Activated CD4-positive, alpha-beta T cell treated with anti-CD3 and anti-CD28 coated beads, Interleukin-2, amount 50 U/mL, for 24 hours (primary cell): ENCODE data around the gene PGM3.
A peak's percentile ranks its signal among the peaks of the same experiment; 100 is the strongest.
"Not testable (repeated sequence)": the region's sequence is repeated elsewhere in the genome, so short reads cannot be mapped to it uniquely, and the experiment has no call there.

Experiments
- DNase-seq, 2 donors: peaks; one replicate each; pipeline ENCODE4 v3.0.0-alpha.2; 2020; ENCODE audit warnings: low read depth in 1 of 2, low spot score in 1 of 2

Gene PGM3, protein sequence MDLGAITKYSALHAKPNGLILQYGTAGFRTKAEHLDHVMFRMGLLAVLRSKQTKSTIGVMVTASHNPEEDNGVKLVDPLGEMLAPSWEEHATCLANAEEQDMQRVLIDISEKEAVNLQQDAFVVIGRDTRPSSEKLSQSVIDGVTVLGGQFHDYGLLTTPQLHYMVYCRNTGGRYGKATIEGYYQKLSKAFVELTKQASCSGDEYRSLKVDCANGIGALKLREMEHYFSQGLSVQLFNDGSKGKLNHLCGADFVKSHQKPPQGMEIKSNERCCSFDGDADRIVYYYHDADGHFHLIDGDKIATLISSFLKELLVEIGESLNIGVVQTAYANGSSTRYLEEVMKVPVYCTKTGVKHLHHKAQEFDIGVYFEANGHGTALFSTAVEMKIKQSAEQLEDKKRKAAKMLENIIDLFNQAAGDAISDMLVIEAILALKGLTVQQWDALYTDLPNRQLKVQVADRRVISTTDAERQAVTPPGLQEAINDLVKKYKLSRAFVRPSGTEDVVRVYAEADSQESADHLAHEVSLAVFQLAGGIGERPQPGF

DNA sequence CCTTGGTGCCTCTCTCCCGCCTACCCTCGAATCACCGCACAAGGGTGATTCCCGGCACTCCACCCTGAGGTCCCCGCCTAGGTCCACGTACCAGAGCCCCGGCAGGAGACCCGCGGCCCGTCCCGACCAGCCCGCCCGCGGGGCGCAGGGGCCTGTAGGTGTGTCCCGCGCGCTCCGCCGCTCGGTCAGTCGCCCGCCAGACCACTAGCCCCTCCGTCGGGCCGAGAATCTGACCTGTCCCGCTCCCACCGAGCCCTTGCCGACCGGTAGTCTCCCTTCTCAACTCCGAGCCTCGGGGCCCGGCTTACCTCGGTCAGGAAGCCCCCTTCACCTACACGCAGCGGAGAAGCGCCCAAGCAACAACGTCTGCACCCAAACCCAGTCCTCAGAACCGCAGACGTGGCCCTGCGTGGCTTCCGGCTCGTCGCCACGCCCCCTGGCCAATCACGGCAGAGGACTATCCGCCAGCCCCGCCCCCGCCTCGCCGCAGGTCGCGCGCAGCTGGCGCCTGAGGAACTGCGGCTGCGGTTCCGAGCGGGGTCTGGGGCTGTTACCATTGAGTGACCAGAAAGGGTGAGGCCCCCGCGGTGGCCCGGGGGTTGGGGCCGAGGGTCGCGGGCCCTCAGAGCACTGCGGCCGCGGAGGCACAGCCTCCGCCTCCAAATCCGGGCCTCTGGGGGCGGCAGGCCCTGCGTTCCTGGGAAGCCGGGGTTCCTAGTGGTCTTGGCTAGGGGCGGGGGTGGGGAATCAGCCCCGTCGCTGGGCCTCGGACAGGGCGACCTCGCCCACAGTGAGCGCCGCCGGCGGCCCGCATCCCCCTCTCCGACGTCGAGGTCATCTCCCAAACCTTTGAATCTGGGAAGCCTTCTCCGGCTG, at the start of gene PGM3, which contains the start of gene RWDD2A:
TSS of gene PGM3 (minus strand) at position 395 of the 876 bp plus-strand sequence. CDS start 2,253 bp downstream, outside the sequence.
TSS of gene RWDD2A (plus strand) at position 487 of the 876 bp plus-strand sequence. CDS start 1,095 bp downstream, outside the sequence.
- DNase-seq = peak; percentile 69 to 78

DNA sequence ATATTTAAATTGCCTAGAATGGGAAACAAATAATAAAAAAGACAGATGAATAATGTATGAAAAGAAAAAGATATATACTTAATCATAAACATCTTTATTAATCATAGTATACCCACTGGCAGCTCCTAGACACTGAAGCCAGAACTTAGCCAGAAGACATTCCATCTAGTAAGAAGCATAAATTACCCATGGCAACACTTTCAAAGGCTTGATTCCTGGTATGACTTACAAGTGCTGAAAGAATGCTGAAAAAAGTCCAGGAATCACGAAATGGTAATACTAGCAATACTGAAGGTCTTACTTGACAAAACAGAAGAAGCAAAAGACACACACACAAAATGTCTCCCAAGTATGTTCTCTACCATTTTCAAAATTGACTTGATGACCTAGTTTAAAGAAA, 38.1 kb upstream of the PGM3 start:
- no peak for DNase-seq

GRCh38 chr6:83226517-83226916, 33.5 kb upstream of the PGM3 start:
- DNase-seq = no peak

DNA sequence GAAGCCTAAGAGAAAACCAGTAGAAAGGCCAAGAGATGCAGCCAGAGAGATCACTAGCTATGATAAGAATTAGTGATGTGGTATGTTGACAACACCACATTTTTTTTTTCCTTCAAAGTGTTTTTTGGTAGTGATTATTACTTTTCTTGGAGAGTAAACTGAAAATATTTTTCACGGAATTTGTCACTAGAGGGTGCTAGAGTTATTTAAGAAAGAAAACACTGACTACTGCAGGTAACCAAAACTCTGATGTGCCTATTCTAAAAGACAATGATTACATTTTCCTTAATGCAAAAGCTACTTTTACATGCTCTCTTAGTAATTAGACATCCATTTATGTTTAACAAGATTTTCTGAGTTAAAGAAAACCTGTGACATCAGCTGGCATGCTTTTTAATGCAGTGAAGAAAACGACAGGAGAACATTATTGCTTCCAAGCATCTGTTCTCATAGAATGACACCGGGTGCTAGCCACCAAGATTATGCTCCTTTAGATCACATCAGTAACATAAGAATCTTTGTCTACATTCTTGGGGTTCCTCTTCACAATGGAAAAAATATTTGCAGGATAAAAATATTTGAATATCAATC, 28.9 kb upstream of the PGM3 start:
- DNase-seq = no peak

DNA sequence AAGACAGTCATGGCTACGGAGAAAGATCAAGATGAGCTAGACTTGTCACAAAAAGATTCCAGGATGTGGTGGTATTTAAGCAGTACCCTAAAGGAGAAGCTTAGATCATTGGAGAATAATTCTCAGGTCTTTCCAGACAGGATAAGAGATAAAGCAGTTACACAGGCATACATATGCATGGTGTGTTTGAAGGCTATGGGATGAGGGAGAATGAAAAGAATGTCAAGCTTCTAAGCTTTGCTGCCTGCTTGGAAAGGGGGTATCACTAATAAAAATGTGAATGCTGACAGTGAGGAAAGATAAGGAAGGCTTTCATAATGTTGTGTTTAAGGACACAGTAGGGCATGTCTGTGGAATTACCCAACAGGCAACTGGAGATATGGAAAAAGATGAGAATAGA, 28.2 kb upstream of the PGM3 start:
- no peak for DNase-seq

GRCh38 chr6:83220121-83220520, 27.1 kb upstream of the PGM3 start:
- no peak for DNase-seq

GRCh38 chr6:83218646-83219045, 25.6 kb upstream of the PGM3 start:
- DNase-seq = no peak

DNA sequence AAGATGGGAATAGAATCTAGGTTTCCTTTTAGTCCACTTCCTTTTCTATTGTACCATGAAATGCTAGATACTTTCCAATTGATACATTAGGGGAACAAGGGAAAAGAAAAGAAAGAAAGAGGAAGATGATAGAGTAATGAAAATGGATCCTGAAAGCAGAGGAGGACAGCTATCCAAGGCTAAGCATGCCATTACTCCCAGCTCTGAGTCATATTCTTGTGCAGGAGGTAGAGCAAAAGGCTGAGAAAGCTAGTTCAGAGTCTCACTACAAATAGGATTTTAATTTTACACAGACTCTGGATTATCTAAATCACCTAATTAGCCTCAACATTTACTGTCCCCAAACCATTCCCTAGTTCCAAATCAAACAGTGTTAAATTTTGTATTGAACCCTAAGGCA, 23.7 kb upstream of the PGM3 start:
- no peak for DNase-seq

- DNase-seq = peak in 1 of 2 donors; percentile 46
These were observed 22.3 kb upstream of the PGM3 start for GRCh38 chr6:83215131-83216047.

DNA sequence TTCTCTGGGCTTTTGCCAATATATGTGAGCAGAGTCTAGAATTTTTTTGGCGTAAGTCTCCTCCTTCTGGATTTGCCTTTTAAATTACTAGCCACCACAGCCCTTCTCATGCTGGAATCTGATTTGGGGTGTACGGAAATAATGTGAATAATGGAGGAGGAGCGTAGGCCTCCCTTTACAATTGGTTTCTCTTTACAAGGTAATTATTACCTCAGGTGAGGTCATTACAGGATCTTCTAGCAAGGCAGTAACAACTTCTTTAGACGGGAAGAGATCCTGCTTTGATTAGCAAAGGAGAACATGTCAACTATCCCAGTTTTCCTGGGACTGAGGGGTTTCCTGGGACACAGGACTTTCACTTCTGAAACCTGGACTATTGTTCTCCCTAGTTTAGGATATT, 9.0 kb upstream of the PGM3 start:
- DNase-seq = no peak

DNA sequence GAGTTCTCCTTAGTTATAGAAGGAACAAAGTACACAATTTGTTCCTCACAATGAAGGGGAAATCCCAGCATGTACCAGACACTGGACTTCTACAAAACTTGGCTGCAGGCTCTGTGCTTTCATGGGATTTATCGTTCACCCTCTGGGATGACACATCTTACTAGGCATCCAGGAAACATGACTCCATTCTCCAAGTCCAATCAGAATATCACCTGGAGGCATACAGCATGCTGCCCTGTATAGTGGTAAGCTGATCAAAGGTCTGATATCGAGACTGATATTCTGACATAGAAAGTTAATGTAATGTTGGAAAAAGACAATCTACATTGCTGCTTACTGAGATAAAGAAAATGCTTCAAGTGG, 6.8 kb upstream of the PGM3 start:
- DNase-seq = no peak

GRCh38 chr6:83199173-83199862, 6.3 kb upstream of the PGM3 start:
- DNase-seq = no peak

GRCh38 chr6:83198486-83199172, 5.6 kb upstream of the PGM3 start:
- no peak for DNase-seq

GRCh38 chr6:83193747-83194566, 892 bp upstream of the PGM3 start:
- DNase-seq = no peak

GRCh38 chr6:83192456-83192855, 609 bp downstream of the PGM3 start:
- no peak for DNase-seq

DNA sequence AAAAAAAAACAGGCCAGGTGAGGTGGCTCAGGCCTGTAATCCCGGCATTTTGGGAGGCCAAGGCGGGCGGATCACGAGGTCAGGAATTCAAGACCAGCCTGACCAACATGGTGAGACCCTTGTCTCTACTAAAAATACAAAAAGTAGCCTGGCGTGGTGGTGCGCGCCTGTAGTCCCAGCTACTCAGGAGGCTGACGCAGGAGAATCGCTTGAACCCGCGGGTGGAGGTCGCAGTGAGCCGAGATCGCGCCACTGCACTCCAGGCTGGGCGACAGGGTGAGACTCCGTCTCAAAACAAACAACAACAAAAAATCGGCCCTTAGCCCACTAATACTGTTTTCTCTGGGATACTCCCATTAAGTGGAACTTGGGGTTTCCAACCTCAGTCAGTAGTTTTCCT, 1.1 kb downstream of the PGM3 start:
- not testable (repeated sequence) for DNase-seq

GRCh38 chr6:83190626-83191025, 2.4 kb downstream of the PGM3 start:
- no peak for DNase-seq

GRCh38 chr6:83188501-83188900, 4.6 kb downstream of the PGM3 start:
- DNase-seq = no peak
